Fibroblast of lung (primary cell): ENCODE results near the gene MESD. TPM values are rescaled to one million over a fixed set of nuclear protein-coding genes. Genes with fewer than 3 reads are reported as not detected.
A peak's percentile ranks its signal among the peaks of the same experiment; 100 is the strongest.

Source experiments
- DNase-seq, 2 donors: peaks; one replicate each; pipeline versions ENCODE4 v3.0.0 to v3.0.0-alpha.2; 2010; ENCODE audit warnings: low read depth in 2 of 2
- H2AFZ ChIP-seq: 2 replicates; pipeline ENCODE4 v1.5.1; 2012; ENCODE audit warnings: low read length, control low read depth, inconsistent platforms
- H3K27ac ChIP-seq: 2 replicates; pipeline ENCODE4 v1.5.1; 2011; ENCODE audit warnings: low read length, control low read depth; ENCODE audit not compliant: insufficient read depth
- H3K27me3 ChIP-seq: 2 replicates; pipeline ENCODE4 v1.5.1; 2011; ENCODE audit warnings: mild to moderate bottlenecking, low read length; ENCODE audit not compliant: control insufficient read depth, insufficient read depth
- H3K36me3 ChIP-seq: 2 replicates; pipeline ENCODE4 v1.5.1; 2011; ENCODE audit warnings: low read length; ENCODE audit not compliant: control insufficient read depth, insufficient read depth
- H3K4me1 ChIP-seq: 2 replicates; pipeline ENCODE4 v1.5.1; 2011; ENCODE audit warnings: low read length; ENCODE audit not compliant: control insufficient read depth, insufficient read depth; ENCODE audit errors: extremely low read depth
- H3K4me2 ChIP-seq: 2 replicates; pipeline ENCODE4 v1.5.1; 2011; ENCODE audit warnings: low read length, control low read depth; ENCODE audit not compliant: insufficient read depth; ENCODE audit errors: extremely low read depth
- H3K4me3 ChIP-seq, 4 experiments: fragments of 200-600 bp in 1 of 4; sonication (generic) in 1 of 4; replicated peaks in 1 of 4; 2 replicates each; pipeline ENCODE4 v1.5.1; 2011 to 2016; ENCODE audit warnings: low read length in 4 of 4, low read depth in 3 of 4, mild to moderate bottlenecking in 3 of 4, control low read depth in 2 of 4, inconsistent platforms in 1 of 4, mixed read lengths in 1 of 4; ENCODE audit not compliant: insufficient read depth in 1 of 4; ENCODE audit errors: control extremely low read depth in 1 of 4
- H3K79me2 ChIP-seq: 2 replicates; pipeline ENCODE4 v1.5.1; 2012; ENCODE audit warnings: mild to moderate bottlenecking, low read length, inconsistent platforms; ENCODE audit not compliant: control insufficient read depth, insufficient read depth
- H3K9ac ChIP-seq: 2 replicates; pipeline ENCODE4 v1.5.1; 2011; ENCODE audit warnings: mild to moderate bottlenecking, low read length, control low read depth; ENCODE audit not compliant: insufficient read depth
- H3K9me3 ChIP-seq: 2 replicates; pipeline ENCODE4 v1.5.1; 2012; ENCODE audit warnings: low read depth, low read length; ENCODE audit not compliant: control insufficient read depth, insufficient read depth
- H4K20me1 ChIP-seq: 2 replicates; pipeline ENCODE4 v1.5.1; 2011; ENCODE audit warnings: low read length; ENCODE audit not compliant: control insufficient read depth, insufficient read depth; ENCODE audit errors: extremely low read depth
- EZH2 ChIP-seq: IDR thresholded peaks from 2 replicates; pipeline ENCODE4 v1.5.1; 2012; ENCODE audit warnings: low read length, control low read depth, mild to moderate bottlenecking; ENCODE audit errors: missing control alignments
- polyA plus RNA-seq, 2 donors: library from polyadenylated mRNA; depleted of rRNA in 1 of 2; stranded (reverse) in 1 of 2; unstranded in 1 of 2; fragments of >200 nt; gene quantifications; 2 replicates each; pipeline ENCODE4 v1.2.1, GENCODE V29; 2011 to 2012; ENCODE audit warnings: missing spikeins in 1 of 2
- total RNA-seq: library from RNA; depleted of rRNA; stranded (reverse); fragments of >200 nt; gene quantifications from 2 replicates; pipeline ENCODE4 v1.2.1, GENCODE V29; 2014
- TF ChIP-seq, protein P1 (sequence below), 2 donors: IDR thresholded peaks in 1 of 2; conservative IDR thresholded peaks in 1 of 2; 1 replicate in 1 of 2; 2 replicates in 1 of 2; pipeline ENCODE4 v1.5.1; 2011 to 2012; ENCODE audit warnings: low read length in 2 of 2, control low read depth in 1 of 2, inconsistent platforms in 1 of 2, low read depth in 1 of 2, mild to moderate bottlenecking in 1 of 2

The MESD gene
- total and polyA plus RNA-seq, 2 donors (not counting 1 experiment from before 2014, with no cell fraction given), result 21.3 to 26.0 TPM

DNA sequence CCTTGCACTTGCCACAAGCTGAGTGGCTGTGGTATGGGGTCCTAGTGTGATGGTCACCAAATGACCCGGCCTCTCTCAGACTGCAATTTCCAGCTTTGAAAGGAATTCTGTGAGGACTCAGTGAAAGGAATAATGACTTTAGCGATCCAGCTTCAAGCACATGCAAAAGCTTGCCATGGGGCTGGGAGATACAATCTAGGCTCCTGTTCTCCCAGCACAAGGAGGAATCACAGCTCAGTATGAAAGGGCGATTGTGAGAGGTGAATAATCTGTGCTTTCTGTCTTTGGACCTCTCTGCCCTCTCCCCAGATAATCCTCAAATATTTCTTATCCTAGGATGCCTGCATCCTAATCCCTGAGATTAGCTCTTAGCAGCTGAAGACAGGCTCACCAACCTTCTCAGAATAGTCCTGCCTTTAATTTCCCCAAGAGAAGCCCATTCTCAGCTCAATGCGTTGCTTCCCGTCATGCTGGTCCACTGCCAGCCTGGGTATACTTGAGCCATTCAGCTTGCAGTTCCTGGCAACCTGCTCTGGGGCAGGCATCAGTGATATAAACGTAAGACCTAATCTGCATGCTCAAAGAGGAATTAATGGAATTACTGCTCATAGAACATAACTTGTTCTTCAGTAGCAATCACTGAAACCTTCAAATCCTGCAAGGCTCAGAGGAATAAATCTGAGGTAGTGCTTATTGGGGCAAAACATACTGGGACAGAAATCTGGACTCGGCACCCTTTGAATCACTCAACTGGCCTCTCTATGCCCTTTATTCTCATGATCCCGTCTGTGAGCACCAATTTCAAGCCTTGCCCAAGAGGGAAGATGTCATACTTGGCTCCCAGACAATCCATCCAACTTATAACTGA is 26.2 kb upstream of the MESD start:
- Histone ChIP-seq H3K9ac (no peak overlapping the region), H4K20me1 (no peaks in the 10 kb centered on the region), H3K4me3 (no peak overlapping the region), H3K4me1 (no peaks in the 10 kb centered on the region), H3K36me3 (no peaks in the 10 kb centered on the region), H3K27ac (no peak overlapping the region), H3K4me2 (no peak overlapping the region), H2AFZ (no peak overlapping the region), H3K79me2 (no peaks in the 10 kb centered on the region), H3K9me3 (no peaks in the 10 kb centered on the region), H3K27me3 (no peaks in the 10 kb centered on the region)
- peak in 1 of 2 donors; percentile 10 for DNase-seq
- TF ChIP-seq, protein P1, sequence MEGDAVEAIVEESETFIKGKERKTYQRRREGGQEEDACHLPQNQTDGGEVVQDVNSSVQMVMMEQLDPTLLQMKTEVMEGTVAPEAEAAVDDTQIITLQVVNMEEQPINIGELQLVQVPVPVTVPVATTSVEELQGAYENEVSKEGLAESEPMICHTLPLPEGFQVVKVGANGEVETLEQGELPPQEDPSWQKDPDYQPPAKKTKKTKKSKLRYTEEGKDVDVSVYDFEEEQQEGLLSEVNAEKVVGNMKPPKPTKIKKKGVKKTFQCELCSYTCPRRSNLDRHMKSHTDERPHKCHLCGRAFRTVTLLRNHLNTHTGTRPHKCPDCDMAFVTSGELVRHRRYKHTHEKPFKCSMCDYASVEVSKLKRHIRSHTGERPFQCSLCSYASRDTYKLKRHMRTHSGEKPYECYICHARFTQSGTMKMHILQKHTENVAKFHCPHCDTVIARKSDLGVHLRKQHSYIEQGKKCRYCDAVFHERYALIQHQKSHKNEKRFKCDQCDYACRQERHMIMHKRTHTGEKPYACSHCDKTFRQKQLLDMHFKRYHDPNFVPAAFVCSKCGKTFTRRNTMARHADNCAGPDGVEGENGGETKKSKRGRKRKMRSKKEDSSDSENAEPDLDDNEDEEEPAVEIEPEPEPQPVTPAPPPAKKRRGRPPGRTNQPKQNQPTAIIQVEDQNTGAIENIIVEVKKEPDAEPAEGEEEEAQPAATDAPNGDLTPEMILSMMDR (conservative IDR thresholded peaks at IDR 0.05 in 1 of 2, IDR thresholded peaks at IDR 0.05 in 1 of 2; ENCODE audit: low read depth in 1 of 2, low read length in 2 of 2), result no peak
- TF ChIP-seq EZH2, result no peak

DNA sequence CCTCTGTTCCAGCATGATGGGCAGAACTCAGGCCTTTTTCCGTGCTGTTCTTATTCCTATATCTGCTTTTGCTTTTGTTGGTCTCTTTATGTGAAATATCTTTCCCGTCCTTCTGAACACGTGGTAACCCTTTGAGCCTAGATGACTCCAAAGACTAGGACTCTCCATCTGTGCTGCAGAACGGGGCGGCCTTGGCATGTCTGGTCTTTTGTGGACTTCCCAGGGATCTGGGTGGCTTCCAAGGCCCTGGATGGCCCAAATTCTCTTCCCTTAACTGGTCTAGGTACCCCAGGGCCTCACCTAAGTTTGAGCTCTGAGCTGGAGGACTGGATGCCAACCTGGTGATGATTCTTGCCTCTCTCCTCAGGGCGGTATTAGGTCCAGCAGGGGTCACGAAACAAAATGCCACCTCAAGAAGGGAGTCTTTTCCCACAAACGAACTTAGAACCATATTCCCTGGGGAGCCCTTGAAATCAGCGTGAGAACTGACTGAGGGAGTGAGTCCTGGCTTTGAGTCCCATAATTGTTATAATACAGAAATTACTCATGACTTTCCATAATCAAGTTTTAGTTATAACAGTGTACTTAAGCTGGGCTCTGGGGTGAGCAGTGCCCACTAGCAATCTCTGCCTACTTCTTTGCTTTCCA is 25.0 kb upstream of the MESD start:
- H3K4me2 ChIP-seq, result no peak overlapping the region
- no peaks in the 10 kb centered on the region for H3K36me3 ChIP-seq
- no peaks in the 10 kb centered on the region for H4K20me1 ChIP-seq
- H2AFZ ChIP-seq, result no peak overlapping the region
- no peaks in the 10 kb centered on the region for H3K4me1 ChIP-seq
- no peaks in the 10 kb centered on the region for H3K79me2 ChIP-seq
- no peak overlapping the region for H3K9ac ChIP-seq
- TF ChIP-seq, protein P1 (conservative IDR thresholded peaks at IDR 0.05 in 1 of 2, IDR thresholded peaks at IDR 0.05 in 1 of 2; ENCODE audit: low read depth in 1 of 2, low read length in 2 of 2), result no peak
- TF ChIP-seq EZH2, result no peak
- no peaks in the 10 kb centered on the region for H3K27me3 ChIP-seq
- H3K27ac ChIP-seq, result no peak overlapping the region
- H3K9me3 ChIP-seq, result no peaks in the 10 kb centered on the region
- H3K4me3 ChIP-seq, result no peak overlapping the region
- DNase-seq, result no peak

DNA sequence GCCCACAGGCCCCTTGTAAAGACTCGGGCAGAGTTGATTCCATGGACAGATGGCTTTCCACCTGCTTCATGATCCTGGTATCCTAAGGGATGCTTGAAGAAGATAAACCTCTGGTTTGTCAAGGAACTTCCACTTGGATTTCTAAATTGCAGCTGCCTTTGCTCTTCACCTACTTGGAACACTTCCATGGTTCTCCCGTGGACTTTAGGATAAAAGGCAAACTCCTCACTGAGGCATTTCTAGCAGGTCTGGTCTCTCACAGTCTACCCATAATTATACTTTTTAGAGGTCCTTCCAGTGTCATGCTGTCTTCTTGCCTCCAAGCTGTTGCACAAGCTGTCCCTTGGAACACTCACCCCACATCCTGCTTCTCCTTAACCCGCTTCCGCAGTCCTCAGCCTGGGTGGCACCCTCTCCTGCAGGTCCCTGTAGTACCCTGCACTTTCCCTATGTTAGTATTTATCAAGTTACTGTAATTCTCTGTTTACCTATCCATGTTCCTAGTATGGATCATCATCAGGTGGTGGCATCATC is 23.8 kb upstream of the MESD start:
- Histone ChIP-seq H3K9me3 (no peaks in the 10 kb centered on the region), H3K9ac (no peak overlapping the region), H3K4me3 (no peak overlapping the region), H2AFZ (no peak overlapping the region), H3K4me1 (no peaks in the 10 kb centered on the region), H3K79me2 (no peaks in the 10 kb centered on the region), H3K36me3 (no peaks in the 10 kb centered on the region), H3K4me2 (no peak overlapping the region), H3K27ac (no peak overlapping the region), H4K20me1 (no peaks in the 10 kb centered on the region), H3K27me3 (no peaks in the 10 kb centered on the region)
- TF ChIP-seq, protein P1 (conservative IDR thresholded peaks at IDR 0.05 in 1 of 2, IDR thresholded peaks at IDR 0.05 in 1 of 2; ENCODE audit: low read depth in 1 of 2, low read length in 2 of 2), result no peak
- no peak for TF ChIP-seq EZH2
- DNase-seq, result no peak
